Activated CD4-positive, alpha-beta memory T cell treated with anti-CD3 and anti-CD28 coated beads, Interleukin-2, amount 10 ng/mL, durations not matched to agents 7 days and 5 days (primary cell): ENCODE measurements around the gene SLC25A24. TPM values are rescaled to one million over a fixed set of nuclear protein-coding genes. Genes with fewer than 3 reads are reported as not detected.

Experiments
- CTCF ChIA-PET: fragments of 350-600 bp; sonication (Branson Sonifier 250); formaldehyde crosslinking; loops from one replicate; lab custom pipeline; 2021; ENCODE audit warnings: antibody characterized with exemption, inconsistent platforms; lab: Charles Lee
- POLR2A ChIA-PET: fragments of 350-600 bp; sonication (Branson Sonifier 250); formaldehyde crosslinking; loops from one replicate; lab custom pipeline; 2021; ENCODE audit warnings: antibody characterized with exemption; lab: Charles Lee
- DNase-seq: peaks from one replicate; pipeline ENCODE4 v3.0.0-alpha.2; 2020
- H3K27ac Mint-ChIP-seq: one replicate; pipeline ENCODE4 v1.8.0; 2021; ENCODE audit warnings: mild to moderate bottlenecking, mixed read lengths
- H3K27me3 Mint-ChIP-seq: one replicate; pipeline ENCODE4 v1.8.0; 2021; ENCODE audit warnings: mixed read lengths
- H3K36me3 Mint-ChIP-seq: one replicate; pipeline ENCODE4 v1.8.0; 2021; ENCODE audit warnings: low read depth, mixed read lengths
- H3K4me1 Mint-ChIP-seq: one replicate; pipeline ENCODE4 v1.8.0; 2021; ENCODE audit warnings: mixed read lengths
- H3K4me3 Mint-ChIP-seq: one replicate; pipeline ENCODE4 v1.8.0; 2021; ENCODE audit warnings: mild to moderate bottlenecking, mixed read lengths
- H3K9me3 Mint-ChIP-seq: one replicate; pipeline ENCODE4 v1.8.0; 2021; ENCODE audit warnings: mixed read lengths
- total RNA-seq, 2 experiments: library from RNA; stranded (reverse); gene quantifications; one replicate each; pipeline ENCODE4 v1.2.3, GENCODE V29; 2021

Gene SLC25A24
- total RNA-seq, 2 experiments from 2014 or later: 32.5 to 33.2 TPM

DNA sequence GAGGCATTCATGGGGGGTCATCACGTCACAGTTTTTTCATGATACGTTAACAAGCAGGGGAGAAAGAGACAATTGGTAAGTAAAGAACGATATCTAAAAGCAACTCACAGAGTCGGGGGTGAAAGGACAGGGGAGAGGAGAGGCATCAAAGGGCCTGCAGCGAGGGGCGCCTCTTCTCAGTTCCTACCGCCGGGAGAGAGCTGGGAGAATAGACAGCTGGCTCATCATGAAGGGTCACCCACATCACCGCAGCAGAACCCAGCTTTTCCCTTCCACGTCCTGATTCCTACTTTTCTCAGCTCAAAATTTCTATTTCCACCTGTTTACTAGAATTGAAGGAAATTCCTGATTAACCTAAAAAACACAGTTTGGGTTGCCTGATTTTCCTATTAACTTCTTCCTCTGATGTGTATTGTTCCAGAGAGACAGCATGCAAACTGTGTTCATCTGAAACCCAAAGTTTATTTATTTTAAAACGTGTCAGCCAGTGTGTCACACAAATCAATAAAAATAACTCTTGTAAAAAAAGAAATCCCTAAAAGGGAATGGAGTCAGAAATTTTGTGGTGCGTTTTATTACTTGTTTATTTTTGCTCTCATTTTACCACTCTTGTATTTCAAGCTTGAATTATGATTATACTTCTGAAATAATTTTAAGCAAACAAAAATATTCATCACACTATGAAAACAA is 75.4 kb downstream of the SLC25A24 start:
- Mint-ChIP-seq H3K4me3 (no peak overlapping the region), H3K36me3 (no peaks in the 10 kb centered on the region), H3K27me3 (peaks cover 6% of the 10 kb centered on the region), H3K27ac (no peak overlapping the region), H3K9me3 (no peaks in the 10 kb centered on the region), H3K4me1 (no peaks in the 10 kb centered on the region)
- POLR2A ChIA-PET: interaction anchor here (1.0 to 1.9 kb wide), 4 partner anchors 79 to 342 kb away, joined by 3 to 20 read pairs (median 4); partner anchors contain the start of gene VAV3
- CTCF ChIA-PET: interaction anchor here (0.7 to 8.0 kb wide), 11 partner anchors 57 to 351 kb away, joined by 3 to 250 read pairs (median 5); partner anchors contain the start of gene SLC25A24
- no peak for DNase-seq

DNA sequence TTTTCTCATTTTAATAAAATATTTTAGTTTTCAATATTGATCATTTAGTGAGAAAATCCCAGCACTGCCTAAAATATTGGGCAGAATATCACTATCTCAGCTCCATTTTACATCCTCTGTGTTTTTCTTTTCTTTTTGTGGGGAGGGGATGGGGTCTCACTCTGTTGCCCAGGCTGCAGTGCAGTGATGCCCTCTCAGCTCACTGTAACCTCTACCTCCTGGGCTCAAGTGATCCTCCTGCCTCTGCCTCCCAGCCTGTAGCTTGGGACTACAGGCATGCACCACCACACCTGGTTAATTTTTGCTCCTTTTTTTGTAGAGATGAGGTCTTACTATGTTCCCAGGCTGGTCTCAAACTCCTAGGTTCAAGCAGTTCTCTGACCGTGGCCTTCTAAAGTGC is 76.1 kb downstream of the SLC25A24 start:
- Mint-ChIP-seq H3K27ac (no peak overlapping the region), H3K27me3 (peaks cover 11% of the 10 kb centered on the region), H3K36me3 (no peaks in the 10 kb centered on the region), H3K4me1 (no peaks in the 10 kb centered on the region), H3K4me3 (no peak overlapping the region), H3K9me3 (no peaks in the 10 kb centered on the region)
- CTCF ChIA-PET: interaction anchor here (0.9 to 8.0 kb wide), 4 partner anchors 58 to 342 kb away, joined by 3 to 250 read pairs (median 6); no protein-coding TSS in a partner anchor
- POLR2A ChIA-PET: interaction anchor here (1.0 to 1.9 kb wide), 3 partner anchors 78 to 342 kb away, joined by 3 to 20 read pairs (median 4); no protein-coding TSS in a partner anchor
- no peak for DNase-seq

GRCh38 chr1:108121358-108122143 is 78.6 kb downstream of the SLC25A24 start:
- ChIA-PET CTCF (no interaction called here), POLR2A (no interaction called here)
- H3K4me3 Mint-ChIP-seq: no peak overlapping the region
- no peak for DNase-seq
- no peaks in the 10 kb centered on the region for H3K36me3 Mint-ChIP-seq
- H3K4me1 Mint-ChIP-seq: peaks cover 2% of the 10 kb centered on the region
- H3K27ac Mint-ChIP-seq: no peak overlapping the region
- no peaks in the 10 kb centered on the region for H3K9me3 Mint-ChIP-seq
- H3K27me3 Mint-ChIP-seq: peaks cover 11% of the 10 kb centered on the region

DNA sequence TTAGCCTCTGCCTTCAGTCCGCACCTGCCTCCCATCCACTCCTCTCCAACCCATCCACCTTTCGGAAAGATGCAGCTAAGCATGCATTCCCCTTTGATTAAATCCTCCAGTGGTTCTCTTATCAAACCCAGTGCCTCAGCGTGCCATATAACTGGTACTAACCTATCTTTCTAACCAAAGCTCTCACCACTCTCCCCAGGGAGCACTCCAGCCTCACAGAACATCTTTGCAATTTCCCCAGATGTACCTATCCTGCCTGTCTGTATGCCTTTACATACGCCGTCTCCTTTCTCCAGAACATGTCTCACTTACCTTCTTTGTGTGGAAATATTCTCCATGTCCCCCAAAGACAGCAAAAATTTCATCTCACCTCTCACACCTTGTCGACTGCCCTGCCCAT is 80.0 kb downstream of the SLC25A24 start:
- no peak overlapping the region for H3K4me3 Mint-ChIP-seq
- H3K27me3 Mint-ChIP-seq: peaks cover 11% of the 10 kb centered on the region
- H3K4me1 Mint-ChIP-seq: peaks cover 2% of the 10 kb centered on the region
- ChIA-PET CTCF (no interaction called here), POLR2A (no interaction called here)
- no peaks in the 10 kb centered on the region for H3K36me3 Mint-ChIP-seq
- H3K9me3 Mint-ChIP-seq: no peaks in the 10 kb centered on the region
- no peak overlapping the region for H3K27ac Mint-ChIP-seq
- DNase-seq: no peak

DNA sequence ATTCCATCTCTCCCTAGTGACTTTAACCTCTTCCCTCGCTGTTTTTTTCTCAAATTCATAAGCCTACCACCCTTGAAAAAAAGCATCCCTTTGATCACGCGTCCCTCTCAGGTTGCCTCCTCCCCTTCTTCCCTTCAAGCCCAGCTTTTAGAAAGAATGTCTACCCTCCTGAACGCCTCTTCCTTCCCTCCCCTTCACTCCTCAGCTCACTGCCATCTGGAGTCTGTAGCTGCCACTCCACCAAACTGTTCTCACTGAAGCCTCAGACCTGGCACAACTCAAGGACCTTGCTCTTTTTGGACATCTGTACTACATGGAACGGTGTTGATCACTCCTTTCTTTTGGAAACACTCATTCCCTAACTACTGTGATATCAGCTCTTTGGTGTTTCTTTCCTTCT is 80.6 kb downstream of the SLC25A24 start:
- DNase-seq: no peak
- Mint-ChIP-seq H3K36me3 (no peaks in the 10 kb centered on the region), H3K27me3 (peaks cover 11% of the 10 kb centered on the region), H3K4me3 (no peak overlapping the region), H3K27ac (no peak overlapping the region), H3K9me3 (no peaks in the 10 kb centered on the region), H3K4me1 (peaks cover 2% of the 10 kb centered on the region)
- POLR2A ChIA-PET: no interaction called here
- CTCF ChIA-PET: interaction anchor here (0.6 to 2.9 kb wide), 2 partner anchors 217 to 338 kb away, joined by 3 to 24 read pairs; no protein-coding TSS in a partner anchor

DNA sequence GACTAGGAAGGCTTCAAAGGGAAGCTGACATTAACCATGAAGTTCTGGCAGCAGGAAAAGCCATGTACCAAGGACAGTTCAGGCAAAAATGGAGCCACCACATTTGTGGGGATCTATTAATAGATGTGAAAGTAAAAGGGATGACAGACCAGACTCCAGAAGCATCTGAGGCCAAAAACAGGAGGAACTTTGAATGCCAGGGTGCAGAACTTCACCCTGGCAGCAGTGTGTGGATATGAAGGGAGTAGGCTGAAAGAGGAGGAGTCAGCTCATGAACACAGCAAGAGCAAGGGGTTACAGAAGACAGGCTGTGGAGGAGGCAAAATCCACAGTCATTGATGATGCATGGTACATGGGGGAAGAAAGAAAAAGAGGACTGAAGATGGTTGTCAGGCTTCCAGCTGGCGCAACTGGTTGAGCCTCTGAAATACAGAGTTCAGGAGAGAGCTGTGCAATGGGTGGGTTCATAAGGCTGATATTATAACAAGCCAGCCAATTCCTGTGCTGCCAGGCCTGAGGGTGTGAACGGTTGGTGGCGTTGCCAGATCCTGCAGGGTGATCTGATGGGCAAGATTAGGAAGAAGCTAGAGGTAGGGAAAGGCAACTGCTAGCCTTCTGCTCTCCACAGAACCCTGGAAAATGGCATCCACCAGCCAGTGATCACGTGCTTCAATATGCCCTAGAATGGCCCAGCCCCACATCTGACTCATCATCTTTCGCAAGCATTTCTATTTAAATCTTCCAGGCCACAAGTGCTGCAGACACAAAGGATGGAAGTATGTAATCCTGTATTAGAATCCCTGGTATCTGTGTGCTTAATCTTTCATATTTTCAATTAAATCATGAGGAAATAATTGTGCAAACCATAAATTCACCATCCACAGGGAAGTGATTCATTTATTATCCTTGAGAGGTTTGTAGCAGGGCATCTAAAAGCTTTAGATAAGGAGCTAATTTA is 81.9 kb downstream of the SLC25A24 start:
- no peaks in the 10 kb centered on the region for H3K9me3 Mint-ChIP-seq
- no peak overlapping the region for H3K4me3 Mint-ChIP-seq
- ChIA-PET CTCF (interaction anchor here (1.1 to 2.9 kb wide), 2 partner anchors 20 to 336 kb away, joined by 3 to 24 read pairs; no protein-coding TSS in a partner anchor), POLR2A (no interaction called here)
- H3K4me1 Mint-ChIP-seq: peaks cover 2% of the 10 kb centered on the region
- no peaks in the 10 kb centered on the region for H3K36me3 Mint-ChIP-seq
- no peak overlapping the region for H3K27ac Mint-ChIP-seq
- H3K27me3 Mint-ChIP-seq: peaks cover 11% of the 10 kb centered on the region
- DNase-seq: no peak

GRCh38 chr1:108117237-108117636 is 82.9 kb downstream of the SLC25A24 start:
- DNase-seq: no peak
- H3K9me3 Mint-ChIP-seq: no peaks in the 10 kb centered on the region
- no peak overlapping the region for H3K27ac Mint-ChIP-seq
- POLR2A ChIA-PET: no interaction called here
- H3K36me3 Mint-ChIP-seq: no peaks in the 10 kb centered on the region
- H3K4me3 Mint-ChIP-seq: no peak overlapping the region
- peaks cover 11% of the 10 kb centered on the region for H3K27me3 Mint-ChIP-seq
- H3K4me1 Mint-ChIP-seq: peaks cover 2% of the 10 kb centered on the region
- CTCF ChIA-PET: interaction anchor here (1.1 to 2.9 kb wide), 2 partner anchors 21 to 335 kb away, joined by 3 to 24 read pairs; no protein-coding TSS in a partner anchor

GRCh38 chr1:108114033-108114599 is 86.0 kb downstream of the SLC25A24 start:
- no peak overlapping the region for H3K4me3 Mint-ChIP-seq
- no peaks in the 10 kb centered on the region for H3K9me3 Mint-ChIP-seq
- no peak overlapping the region for H3K27ac Mint-ChIP-seq
- CTCF ChIA-PET: no interaction called here
- H3K36me3 Mint-ChIP-seq: no peaks in the 10 kb centered on the region
- H3K27me3 Mint-ChIP-seq: no peaks in the 10 kb centered on the region
- POLR2A ChIA-PET: interaction anchor here (0.5 to 1.5 kb wide), 2 partner anchors 13 to 18 kb away, joined by 3 read pairs; no protein-coding TSS in a partner anchor
- H3K4me1 Mint-ChIP-seq: peaks cover 2% of the 10 kb centered on the region
- no peak for DNase-seq

DNA sequence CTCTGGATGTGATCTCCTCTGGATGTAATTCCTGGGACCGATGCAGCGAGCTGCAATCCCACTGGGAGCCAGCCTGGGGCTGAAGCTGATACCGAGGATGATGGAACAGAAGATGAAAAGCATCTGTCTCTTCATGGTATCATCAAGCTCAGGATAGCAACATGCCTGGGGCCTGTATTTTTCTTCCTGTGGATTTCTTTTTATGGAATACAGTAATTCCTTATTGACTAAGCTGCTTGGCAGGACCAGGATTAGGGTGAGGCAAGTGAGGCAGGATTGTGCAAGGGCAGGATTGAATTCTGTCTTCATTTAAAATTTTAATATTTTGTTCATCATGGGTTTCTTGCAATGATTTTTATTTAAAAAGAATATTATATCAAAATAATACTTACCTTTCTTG is 86.6 kb downstream of the SLC25A24 start:
- Mint-ChIP-seq H3K36me3 (no peaks in the 10 kb centered on the region), H3K4me3 (no peak overlapping the region), H3K9me3 (no peaks in the 10 kb centered on the region), H3K27me3 (no peaks in the 10 kb centered on the region), H3K4me1 (peaks cover 2% of the 10 kb centered on the region), H3K27ac (no peak overlapping the region)
- DNase-seq: no peak
- POLR2A ChIA-PET: interaction anchor here (1.5 kb wide), 1 partner anchor 13 kb away, joined by 3 read pairs; no protein-coding TSS in a partner anchor
- CTCF ChIA-PET: no interaction called here

DNA sequence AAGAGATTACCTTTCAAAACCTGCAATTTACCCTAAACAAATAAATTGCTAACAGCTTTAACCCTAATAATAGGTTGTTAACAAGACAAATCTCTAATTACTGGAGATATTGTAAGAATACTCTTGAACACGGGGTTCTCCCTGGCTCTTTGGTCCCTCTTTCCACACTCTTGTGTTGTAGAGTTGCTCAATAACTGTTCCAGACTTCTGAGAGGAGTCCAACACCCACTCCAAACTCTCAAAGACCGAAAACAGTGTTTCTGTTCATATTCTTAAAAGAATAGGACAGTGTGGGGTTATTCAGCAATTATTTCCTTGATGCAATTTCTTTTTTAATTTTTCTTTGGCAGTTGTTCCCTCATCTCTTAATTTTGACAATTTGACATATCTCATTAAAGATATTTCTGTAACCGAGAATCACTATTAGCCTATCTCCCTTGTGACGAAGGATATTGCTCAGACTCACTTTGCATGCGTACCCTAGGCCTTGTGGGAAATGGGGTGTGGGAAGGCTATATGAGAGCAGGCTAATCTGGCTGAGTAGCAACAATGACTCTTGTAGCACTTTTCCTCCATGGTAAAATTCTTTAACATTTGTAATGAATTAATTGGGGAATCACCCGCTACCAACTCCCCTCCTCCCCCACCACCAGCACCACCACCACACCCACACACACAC is 90.7 kb downstream of the SLC25A24 start:
- POLR2A ChIA-PET: no interaction called here
- Mint-ChIP-seq H3K36me3 (no peaks in the 10 kb centered on the region), H3K27me3 (no peaks in the 10 kb centered on the region), H3K9me3 (no peaks in the 10 kb centered on the region), H3K4me3 (no peak overlapping the region), H3K27ac (no peak overlapping the region), H3K4me1 (peaks cover 5% of the 10 kb centered on the region)
- no peak for DNase-seq
- CTCF ChIA-PET: no interaction called here

GRCh38 chr1:108108119-108108518 is 92.0 kb downstream of the SLC25A24 start:
- H3K4me3 Mint-ChIP-seq: no peak overlapping the region
- H3K4me1 Mint-ChIP-seq: peaks cover 5% of the 10 kb centered on the region
- ChIA-PET POLR2A (no interaction called here), CTCF (interaction anchor here (0.6 to 1.3 kb wide), 3 partner anchors 11 to 332 kb away, joined by 3 to 4 read pairs (median 3); no protein-coding TSS in a partner anchor)
- no peak for DNase-seq
- no peaks in the 10 kb centered on the region for H3K36me3 Mint-ChIP-seq
- no peaks in the 10 kb centered on the region for H3K9me3 Mint-ChIP-seq
- H3K27me3 Mint-ChIP-seq: peaks cover 4% of the 10 kb centered on the region
- no peak overlapping the region for H3K27ac Mint-ChIP-seq
